Neural crest cell (in vitro differentiated cells): ENCODE results near the gene CHIA. TPM values are rescaled to one million over a fixed set of nuclear protein-coding genes. Genes with fewer than 3 reads are reported as not detected.

Experiments
- DNase-seq: peaks from one replicate; pipeline ENCODE4 v3.0.0; 2021; ENCODE audit warnings: low read depth, mixed read lengths, low spot score
- H3K27ac Mint-ChIP-seq: one replicate; pipeline ENCODE4 v1.8.0; 2021; ENCODE audit warnings: mild to moderate bottlenecking, mixed read lengths; ENCODE audit not compliant: unreplicated experiment
- H3K27me3 Mint-ChIP-seq: 2 replicates; pipeline ENCODE4 v1.8.0; 2021; ENCODE audit warnings: low read depth, mild to moderate bottlenecking, mixed read lengths
- H3K36me3 Mint-ChIP-seq: 2 replicates; pipeline ENCODE4 v1.8.0; 2021; ENCODE audit warnings: low read depth, mild to moderate bottlenecking, mixed read lengths
- H3K4me1 Mint-ChIP-seq: 2 replicates; pipeline ENCODE4 v1.8.0; 2021; ENCODE audit warnings: mixed read lengths
- H3K4me3 Mint-ChIP-seq: one replicate; pipeline ENCODE4 v1.8.0; 2021; ENCODE audit warnings: mild to moderate bottlenecking, mixed read lengths
- H3K9me3 Mint-ChIP-seq: 2 replicates; pipeline ENCODE4 v1.8.0; 2021; ENCODE audit warnings: mixed read lengths
- CTCF ChIP-seq: fragments of 200-600 bp; sonication (generic); conservative IDR thresholded peaks from 2 replicates; pipeline ENCODE4 v1.5.0; 2021; ENCODE audit warnings: antibody characterized with exemption, mild to moderate bottlenecking
- long read RNA-seq: library from polyadenylated mRNA; unstranded; transcript quantifications from one replicate; pipeline ENCODE4 v2.0.0, GENCODE V29; 2020
- total RNA-seq: library from RNA; stranded (reverse); gene quantifications from 2 replicates; pipeline ENCODE4 v1.2.1, GENCODE V29; 2021

CHIA gene
- not detected in 2 replicates for total RNA-seq
- long read RNA-seq: 0 reads

GRCh38 chr1:111290630-111291029, at the start of gene CHIA:
TSS of gene CHIA (plus strand) at chr1:111290851. CDS start at chr1:111310468, 19,617 bp downstream.
- H3K4me3 Mint-ChIP-seq: no peak within 1 kb of the TSS
- H3K27me3 Mint-ChIP-seq: no peaks in the 10 kb centered on the region
- H3K4me1 Mint-ChIP-seq: no peaks in the 10 kb centered on the region
- peaks cover 5% of the 10 kb centered on the region for H3K9me3 Mint-ChIP-seq
- DNase-seq: no peak
- H3K27ac Mint-ChIP-seq: no peak within 1 kb of the TSS
- TF ChIP-seq CTCF: no peak
- no peaks in the 10 kb centered on the region for H3K36me3 Mint-ChIP-seq

GRCh38 chr1:111241797-111242196, 48.9 kb upstream of the CHIA start:
- Mint-ChIP-seq H3K36me3 (no peaks in the 10 kb centered on the region), H3K27me3 (no peaks in the 10 kb centered on the region), H3K4me3 (no peak overlapping the region), H3K27ac (no peak overlapping the region), H3K9me3 (no peaks in the 10 kb centered on the region), H3K4me1 (peaks cover 11% of the 10 kb centered on the region)
- no peak for TF ChIP-seq CTCF
- no peak for DNase-seq

GRCh38 chr1:111242805-111243523, 47.7 kb upstream of the CHIA start:
- no peak overlapping the region for H3K4me3 Mint-ChIP-seq
- no peaks in the 10 kb centered on the region for H3K27me3 Mint-ChIP-seq
- TF ChIP-seq CTCF: no peak
- no peak for DNase-seq
- H3K4me1 Mint-ChIP-seq: peaks cover 6% of the 10 kb centered on the region
- no peak overlapping the region for H3K27ac Mint-ChIP-seq
- no peaks in the 10 kb centered on the region for H3K36me3 Mint-ChIP-seq
- no peaks in the 10 kb centered on the region for H3K9me3 Mint-ChIP-seq

- peaks cover 3% of the 10 kb centered on the region for H3K9me3 Mint-ChIP-seq
- TF ChIP-seq CTCF: no peak
- H3K36me3 Mint-ChIP-seq: no peaks in the 10 kb centered on the region
- DNase-seq: no peak
- H3K4me3 Mint-ChIP-seq: no peak overlapping the region
- no peaks in the 10 kb centered on the region for H3K27me3 Mint-ChIP-seq
- peaks cover 28% of the 10 kb centered on the region for H3K4me1 Mint-ChIP-seq
- H3K27ac Mint-ChIP-seq: peak overlapping the region; percentile 53
These were observed 43.4 kb upstream of the CHIA start for GRCh38 chr1:111247125-111247838.

- Mint-ChIP-seq H3K4me3 (peak overlapping the region; percentile 33), H3K27ac (peak overlapping the region; percentile 76), H3K27me3 (no peaks in the 10 kb centered on the region), H3K36me3 (no peaks in the 10 kb centered on the region), H3K9me3 (peaks cover 3% of the 10 kb centered on the region), H3K4me1 (peaks cover 42% of the 10 kb centered on the region)
- no peak for DNase-seq
- TF ChIP-seq CTCF: no peak
These were observed 40.7 kb upstream of the CHIA start for GRCh38 chr1:111249960-111250359.
